GM19099 (cell line): Measurements from ENCODE around the gene SORBS2.

Source experiments
- POLR2A ChIP-seq: IDR thresholded peaks from 3 replicates; pipeline ENCODE4 v1.6.1; 2011; ENCODE audit warnings: low read depth; ENCODE audit not compliant: insufficient read length; ENCODE audit errors: extremely low read depth

SORBS2 gene

GRCh38 chr4:185587030-185587426, 225.0 kb downstream of the SORBS2 start:
- TF ChIP-seq POLR2A = no peak

DNA sequence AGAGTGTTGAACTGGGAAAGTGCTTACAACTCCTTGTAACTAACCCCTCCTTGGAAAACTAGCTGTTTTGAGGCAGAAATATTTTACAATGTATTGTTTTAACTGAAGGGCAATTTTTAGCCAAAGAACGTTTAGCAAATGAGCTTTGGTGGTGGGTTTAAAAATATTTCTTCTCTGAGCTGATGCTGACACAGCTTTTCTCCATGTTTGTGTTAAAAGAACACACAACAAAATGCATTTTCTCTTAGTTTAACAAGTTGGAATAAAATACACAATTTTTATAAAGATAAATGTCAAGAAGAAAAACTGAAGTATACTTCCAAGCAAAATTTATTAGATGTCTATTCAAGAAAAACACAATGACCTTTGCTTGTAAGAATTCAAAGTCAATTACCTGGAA, 226.8 kb downstream of the SORBS2 start:
- no peak for TF ChIP-seq POLR2A

DNA sequence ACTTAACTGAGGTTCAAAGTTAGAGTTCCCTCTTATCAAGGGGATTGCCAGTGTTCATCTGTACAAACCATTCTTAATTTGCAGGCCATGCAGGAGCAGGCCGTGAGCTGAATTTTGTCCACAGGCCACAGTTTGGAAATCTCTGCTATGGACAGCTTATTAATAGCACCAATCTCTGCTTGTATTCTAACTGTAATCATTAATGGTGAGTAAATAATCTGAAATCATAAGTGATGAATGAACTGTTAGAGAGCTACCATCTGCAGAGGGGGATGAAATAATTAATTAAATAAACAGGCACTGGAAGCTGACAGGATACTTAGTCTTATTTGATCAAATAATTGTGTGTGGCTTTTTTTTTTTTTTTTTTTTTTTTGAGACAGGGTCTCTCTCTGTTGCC, 228.2 kb downstream of the SORBS2 start:
- TF ChIP-seq POLR2A = no peak

DNA sequence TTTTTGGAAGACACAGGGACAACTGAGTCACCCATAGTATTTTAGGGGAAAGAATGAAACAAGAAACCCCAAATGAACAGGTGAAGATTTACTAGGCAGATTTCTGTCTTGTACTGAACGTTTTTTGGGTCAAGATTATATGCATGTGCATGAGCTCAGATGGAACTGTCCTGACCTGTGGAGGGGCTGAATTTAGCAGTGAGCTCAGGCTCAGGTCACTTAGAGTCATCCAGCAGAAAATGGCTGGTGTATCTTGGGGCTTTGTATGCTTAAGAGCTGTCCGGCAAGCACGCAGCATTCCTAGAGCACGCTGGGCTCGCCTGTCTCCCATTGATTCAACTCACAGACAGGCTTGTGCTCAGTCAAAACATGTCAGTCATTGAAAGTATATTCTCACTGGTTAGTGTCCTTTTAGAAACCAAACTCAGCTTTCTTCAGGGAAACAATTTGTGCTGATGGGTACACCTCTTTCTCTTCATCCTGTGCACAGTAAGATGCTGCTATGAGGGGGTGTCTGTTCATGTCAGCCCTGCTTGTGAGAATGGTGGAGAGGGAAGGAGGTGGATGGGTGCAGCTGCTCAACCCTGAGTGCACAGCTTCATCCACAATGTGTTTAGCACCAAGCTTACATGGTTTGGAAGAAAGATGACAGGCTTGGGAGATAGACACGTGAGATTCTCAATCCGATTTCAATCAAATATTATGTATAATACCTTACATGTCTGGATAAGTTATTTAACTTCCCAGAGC, 229.2 kb downstream of the SORBS2 start:
- no peak for TF ChIP-seq POLR2A

DNA sequence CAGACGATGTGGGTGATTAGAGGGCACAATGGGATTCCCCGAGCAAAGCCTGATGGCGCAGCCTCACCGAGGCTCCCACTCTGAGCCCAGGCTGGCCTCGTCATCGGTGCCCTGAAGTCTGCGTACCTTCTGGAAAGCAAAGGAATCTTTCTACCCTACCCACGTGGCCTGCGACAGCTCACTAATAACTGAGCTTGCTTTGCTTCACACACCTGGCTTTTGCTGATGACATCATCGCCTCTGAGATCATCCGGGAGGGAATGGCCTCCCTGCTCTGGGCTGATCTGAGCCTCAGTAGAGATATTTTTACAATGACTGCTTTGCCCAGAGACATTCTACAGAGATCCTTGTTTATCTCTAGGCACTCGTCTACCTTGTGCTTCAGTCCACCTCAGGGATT, 231.3 kb downstream of the SORBS2 start:
- TF ChIP-seq POLR2A = no peak

- no peak for TF ChIP-seq POLR2A
These were observed 233.7 kb downstream of the SORBS2 start for GRCh38 chr4:185578284-185578683.

GRCh38 chr4:185576962-185577950, 234.7 kb downstream of the SORBS2 start:
- TF ChIP-seq POLR2A = no peak

GRCh38 chr4:185576314-185576961, 235.6 kb downstream of the SORBS2 start:
- TF ChIP-seq POLR2A = no peak

DNA sequence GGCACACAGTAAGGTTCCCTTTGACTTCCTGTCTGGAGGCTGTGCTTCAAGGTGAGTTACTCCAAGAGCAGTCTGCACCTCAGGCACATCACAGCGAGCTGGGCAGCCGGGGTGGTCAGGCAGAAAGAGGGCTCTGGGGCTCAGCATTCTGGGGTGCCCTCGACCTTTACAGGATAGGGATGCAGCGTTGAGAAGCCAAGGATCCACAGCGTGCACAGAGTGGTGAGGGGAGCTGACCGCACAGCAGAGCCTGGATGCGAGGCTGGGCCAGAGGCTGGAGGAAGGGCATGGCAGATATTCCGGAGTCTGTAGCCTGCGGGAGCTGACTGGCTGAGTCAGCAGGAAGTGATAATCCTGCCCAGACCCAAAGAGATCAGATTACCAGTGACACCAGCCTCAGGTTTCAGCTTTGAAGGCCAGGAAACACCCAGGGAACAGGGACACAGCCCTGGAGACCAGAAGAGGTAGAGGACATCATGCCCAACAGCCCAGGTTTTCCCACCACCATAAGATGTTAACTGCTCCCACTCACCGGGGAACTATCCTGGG, 238.3 kb downstream of the SORBS2 start:
- no peak for TF ChIP-seq POLR2A

DNA sequence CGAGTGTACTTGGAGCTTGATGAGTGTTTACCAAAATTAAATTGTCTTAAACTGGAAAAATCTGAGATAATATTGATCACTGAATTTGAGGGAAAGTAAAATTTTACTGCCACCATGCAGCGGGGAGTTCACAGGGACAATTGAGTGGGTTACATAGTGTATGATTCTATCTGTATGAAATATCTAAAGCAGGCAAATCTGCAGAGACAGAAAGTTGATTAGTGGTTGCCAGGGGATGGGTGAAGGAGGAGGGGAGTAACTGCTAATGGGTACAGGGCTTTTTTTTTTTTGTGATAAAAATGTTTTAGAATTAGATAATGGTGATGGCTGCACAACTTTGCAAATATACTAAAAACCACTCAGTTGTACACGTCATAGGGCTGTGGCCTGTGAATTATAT, 241.3 kb downstream of the SORBS2 start:
- TF ChIP-seq POLR2A = no peak

- no peak for TF ChIP-seq POLR2A
These were observed 244.3 kb downstream of the SORBS2 start for GRCh38 chr4:185567381-185568376.

- no peak for TF ChIP-seq POLR2A
These were observed 245.0 kb downstream of the SORBS2 start for GRCh38 chr4:185566972-185567371.

- TF ChIP-seq POLR2A = no peak
These were observed 245.6 kb downstream of the SORBS2 start for GRCh38 chr4:185566425-185566824.

GRCh38 chr4:185565696-185566095, 246.3 kb downstream of the SORBS2 start:
- no peak for TF ChIP-seq POLR2A

GRCh38 chr4:185564349-185564748, 247.6 kb downstream of the SORBS2 start:
- TF ChIP-seq POLR2A = no peak

DNA sequence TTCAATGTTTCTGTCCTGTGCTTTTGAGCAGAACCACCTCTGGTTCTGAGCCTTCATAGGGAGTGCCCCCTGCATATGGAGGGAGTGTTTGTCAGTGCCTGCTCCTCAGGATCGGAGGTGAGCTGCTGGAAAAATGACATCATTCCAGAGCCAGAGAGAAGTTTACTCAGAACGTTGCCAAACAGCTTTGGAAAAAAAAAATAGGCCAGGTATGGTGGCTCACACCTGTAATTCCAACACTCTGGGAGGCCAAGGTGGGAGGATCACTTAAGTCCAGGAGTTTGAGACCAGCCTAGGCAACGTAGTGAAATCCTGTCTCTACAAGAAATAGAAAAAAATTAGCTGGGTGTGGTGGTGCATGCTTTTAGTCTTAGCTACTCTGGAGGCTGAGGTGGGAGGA, 249.5 kb downstream of the SORBS2 start:
- no peak for TF ChIP-seq POLR2A
